HCT116 (cell line): ENCODE data around the gene PTBP3. TPM values are rescaled to one million over a fixed set of nuclear protein-coding genes. Genes with fewer than 3 reads are reported as not detected.

Experiments
- ATAC-seq: fragments of 200-7000 bp; cut with Tn5 transposase; 2 replicates; pipeline ENCODE4 v1.9.1; 2020; ENCODE audit warnings: mild to moderate bottlenecking, moderate library complexity
- BruUV-seq: library from RNA; stranded (reverse); fragments of 400-500 nt; replicated peaks from 2 replicates; lab custom pipeline; 2021; lab: Mats Ljungman, UMichigan
- CTCF ChIA-PET: fragments of 300-600 bp; sonication (Branson Sonifier 250); formaldehyde crosslinking; loops from one replicate; lab custom pipeline; 2021; ENCODE audit warnings: antibody characterized with exemption; lab: Charles Lee
- POLR2A ChIA-PET: fragments of 300-600, 350-600 bp; sonication (Branson Sonifier 250); formaldehyde crosslinking; loops from one replicate; lab custom pipeline; 2021; ENCODE audit warnings: antibody characterized with exemption; lab: Charles Lee
- RAD21 ChIA-PET, 2 experiments: fragments of 300-600 bp; sonication (Branson Sonifier 250); formaldehyde crosslinking; loops; one replicate each; lab custom pipeline; 2023; ENCODE audit warnings: low total read pairs in 2 of 2; ENCODE audit not compliant: uncharacterized antibody in 2 of 2, unreplicated experiment in 2 of 2, low non-redundant PET in 1 of 2; lab: Charles Lee
- DNase-seq: peaks from one replicate; pipeline ENCODE4 v3.0.0-alpha.2; 2010; ENCODE audit warnings: low read depth, low spot score
- H2AFZ ChIP-seq: fragments of 200-600 bp; shearing (Covaris generic), sonication (generic); 2 replicates; pipeline ENCODE4 v1.6.1; 2017; ENCODE audit warnings: low read depth, mixed run types, mixed read lengths, antibody characterized with exemption, low read length; ENCODE audit not compliant: poor library complexity, severe bottlenecking
- H3K27ac ChIP-seq: 2 replicates; pipeline ENCODE4 v1.5.1; 2012; ENCODE audit warnings: low read depth, low read length
- H3K27me3 ChIP-seq: fragments of 200-600 bp; sonication (generic); 2 replicates; pipeline ENCODE4 v1.6.1; 2016; ENCODE audit warnings: mixed run types, low read length, mixed read lengths; ENCODE audit not compliant: insufficient read depth
- H3K36me3 ChIP-seq, 2 experiments: fragments of 200-500 bp in 1 of 2; fragments of 200-600 bp in 1 of 2; sonication (Bioruptor generic) in 1 of 2; sonication (generic) in 1 of 2; 2 replicates each; pipeline versions ENCODE4 v1.5.1 to v1.6.1; 2014 to 2016; ENCODE audit warnings: low read length in 2 of 2, inconsistent platforms in 1 of 2, mixed read lengths in 1 of 2, mixed run types in 1 of 2; ENCODE audit not compliant: insufficient read depth in 2 of 2, control insufficient read depth in 1 of 2
- H3K4me1 ChIP-seq, 2 experiments: fragments of 200-600 bp in 1 of 2; sonication (generic) in 1 of 2; 2 replicates each; pipeline versions ENCODE4 v1.5.1 to v1.6.1; 2012 to 2017; ENCODE audit warnings: low read length in 2 of 2, inconsistent platforms in 1 of 2, mild to moderate bottlenecking in 1 of 2, mixed read lengths in 1 of 2, mixed run types in 1 of 2, moderate library complexity in 1 of 2; ENCODE audit not compliant: insufficient read depth in 2 of 2, control insufficient read depth in 1 of 2
- H3K4me2 ChIP-seq: fragments of 200-600 bp; sonication (generic); 2 replicates; pipeline ENCODE4 v1.6.1; 2017; ENCODE audit warnings: mixed run types, low read length, mixed read lengths
- H3K4me3 ChIP-seq, 2 experiments: fragments of 200-600 bp in 1 of 2; sonication (generic) in 1 of 2; replicated peaks in 1 of 2; 2 replicates each; pipeline ENCODE4 v1.5.1; 2011 to 2016; ENCODE audit warnings: low read length in 2 of 2, control low read depth in 1 of 2, low read depth in 1 of 2, mild to moderate bottlenecking in 1 of 2, mixed read lengths in 1 of 2, mixed run types in 1 of 2
- H3K79me2 ChIP-seq: fragments of 200-600 bp; sonication (generic); 2 replicates; pipeline ENCODE4 v1.6.1; 2017; ENCODE audit warnings: mild to moderate bottlenecking, mixed run types, low read length, moderate library complexity, mixed read lengths; ENCODE audit not compliant: insufficient read depth
- H3K9ac ChIP-seq: fragments of 200-600 bp; sonication (generic); 2 replicates; pipeline ENCODE4 v1.6.1; 2016; ENCODE audit warnings: low read length, mixed read lengths
- H3K9me2 ChIP-seq: fragments of 200-600 bp; sonication (generic), shearing (Covaris generic); 2 replicates; pipeline ENCODE4 v1.6.1; 2017; ENCODE audit warnings: mixed run types, mild to moderate bottlenecking, moderate library complexity; ENCODE audit not compliant: insufficient read depth
- H3K9me3 ChIP-seq, 2 experiments: fragments of 200-500 bp in 1 of 2; fragments of 200-600 bp in 1 of 2; sonication (Bioruptor generic) in 1 of 2; sonication (generic) in 1 of 2; 2 replicates each; pipeline ENCODE4 v1.6.1; 2014 to 2017; ENCODE audit warnings: low read length in 2 of 2, mixed read lengths in 2 of 2, inconsistent platforms in 1 of 2, low read depth in 1 of 2, mild to moderate bottlenecking in 1 of 2, mixed run types in 1 of 2, moderate library complexity in 1 of 2; ENCODE audit not compliant: control insufficient read depth in 1 of 2, insufficient read depth in 1 of 2
- H4K20me1 ChIP-seq: fragments of 200-600 bp; sonication (generic), shearing (Covaris generic); 2 replicates; pipeline ENCODE4 v1.6.1; 2017; ENCODE audit warnings: mixed run types, mild to moderate bottlenecking, moderate library complexity; ENCODE audit not compliant: insufficient read depth
- CTCF ChIP-seq, 3 experiments: fragments of 200-600 bp in 1 of 3; sonication (generic) in 1 of 3; IDR thresholded peaks in 2 of 3; conservative IDR thresholded peaks in 1 of 3; 2 replicates each; pipeline ENCODE4 v1.5.1; 2012 to 2017; ENCODE audit warnings: low read depth in 2 of 3, low read length in 2 of 3, antibody characterized with exemption in 1 of 3, borderline replicate concordance in 1 of 3, control low read depth in 1 of 3, mild to moderate bottlenecking in 1 of 3, mixed read lengths in 1 of 3, mixed run types in 1 of 3, moderate library complexity in 1 of 3; ENCODE audit not compliant: insufficient read depth in 1 of 3
- ELF1 ChIP-seq: IDR thresholded peaks from 2 replicates; pipeline ENCODE4 v1.6.1; 2012; ENCODE audit warnings: low read depth, borderline replicate concordance
- POLR2A ChIP-seq: IDR thresholded peaks from 2 replicates; pipeline ENCODE4 v1.7.0; 2011; ENCODE audit warnings: borderline replicate concordance; ENCODE audit not compliant: insufficient read depth, insufficient read length; ENCODE audit errors: extremely low read depth
- RAD21 ChIP-seq: IDR thresholded peaks from 2 replicates; pipeline ENCODE4 v1.6.1; 2012; ENCODE audit warnings: low read depth, mild to moderate bottlenecking
- SIN3A ChIP-seq: IDR thresholded peaks from 2 replicates; pipeline ENCODE4 v1.6.1; 2012; ENCODE audit warnings: low read depth
- SP1 ChIP-seq: IDR thresholded peaks from 2 replicates; pipeline ENCODE4 v1.6.1; 2012; ENCODE audit warnings: low read depth
- ZFX ChIP-seq: fragments of 450-650 bp; IDR thresholded peaks from 2 replicates; pipeline ENCODE4 v1.6.1; 2017
- ZNF274 ChIP-seq: fragments of 200-500 bp; sonication (Bioruptor generic); IDR thresholded peaks from 2 replicates; pipeline ENCODE4 v1.6.1; 2014; ENCODE audit warnings: mild to moderate bottlenecking, low read depth, low read length, inconsistent platforms
- intact Hi-C: fragments of 100-400 bp; cut with micrococcal nuclease; formaldehyde crosslinking; loops from 2 replicates; pipeline ENCODE4 v1.10.0; 2022
- total RNA-seq: library from RNA; stranded (reverse); gene quantifications from one replicate; pipeline ENCODE4 v1.2.1, GENCODE V29; 2021; ENCODE audit not compliant: unreplicated experiment
- TF ChIP-seq, protein P1 (sequence below): IDR thresholded peaks from 2 replicates; pipeline ENCODE4 v1.6.1; 2011; ENCODE audit warnings: mild to moderate bottlenecking, low read length, moderate library complexity; ENCODE audit not compliant: insufficient replicate concordance; ENCODE audit errors: extremely low read depth

PTBP3 gene
- total RNA-seq, 1 experiment from 2014 or later: 102 TPM

DNA sequence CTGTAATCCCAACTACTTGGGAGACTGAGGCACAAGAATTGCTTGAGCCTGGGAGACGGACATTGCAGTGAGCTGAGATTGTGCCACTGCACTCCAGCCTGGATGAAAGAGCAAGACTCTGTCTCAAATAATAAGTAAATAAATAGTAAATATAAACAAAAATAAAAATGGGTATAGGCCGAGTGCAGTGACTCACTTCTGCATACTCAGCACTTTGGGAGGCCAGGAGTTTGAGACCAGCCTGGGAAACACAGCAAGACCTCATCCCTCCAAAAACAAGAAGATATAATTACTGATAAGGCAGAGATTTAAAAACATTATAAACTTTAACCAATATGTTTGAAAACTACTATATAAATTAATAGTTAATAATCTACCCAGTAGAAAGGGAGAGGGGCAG lies 120.5 kb downstream of the PTBP3 start (continued):
- TF ChIP-seq, protein P1, sequence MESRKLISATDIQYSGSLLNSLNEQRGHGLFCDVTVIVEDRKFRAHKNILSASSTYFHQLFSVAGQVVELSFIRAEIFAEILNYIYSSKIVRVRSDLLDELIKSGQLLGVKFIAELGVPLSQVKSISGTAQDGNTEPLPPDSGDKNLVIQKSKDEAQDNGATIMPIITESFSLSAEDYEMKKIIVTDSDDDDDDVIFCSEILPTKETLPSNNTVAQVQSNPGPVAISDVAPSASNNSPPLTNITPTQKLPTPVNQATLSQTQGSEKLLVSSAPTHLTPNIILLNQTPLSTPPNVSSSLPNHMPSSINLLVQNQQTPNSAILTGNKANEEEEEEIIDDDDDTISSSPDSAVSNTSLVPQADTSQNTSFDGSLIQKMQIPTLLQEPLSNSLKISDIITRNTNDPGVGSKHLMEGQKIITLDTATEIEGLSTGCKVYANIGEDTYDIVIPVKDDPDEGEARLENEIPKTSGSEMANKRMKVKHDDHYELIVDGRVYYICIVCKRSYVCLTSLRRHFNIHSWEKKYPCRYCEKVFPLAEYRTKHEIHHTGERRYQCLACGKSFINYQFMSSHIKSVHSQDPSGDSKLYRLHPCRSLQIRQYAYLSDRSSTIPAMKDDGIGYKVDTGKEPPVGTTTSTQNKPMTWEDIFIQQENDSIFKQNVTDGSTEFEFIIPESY: no peak
- TF ChIP-seq SIN3A (no peak), RAD21 (no peak), ELF1 (no peak), SP1 (no peak)

- POLR2A ChIA-PET: interaction anchor here (0.6 kb wide), 1 partner anchor 19 kb away, joined by 3 read pairs; no protein-coding TSS in a partner anchor
- Histone ChIP-seq H3K4me2 (no peak overlapping the region), H3K9me2 (no peaks in the 10 kb centered on the region), H3K9ac (no peak overlapping the region), H3K27me3 (no peaks in the 10 kb centered on the region), H3K79me2 (no peaks in the 10 kb centered on the region), H3K9me3 (no peaks in the 10 kb centered on the region), H3K4me1 (peaks cover 5 to 18% of the 10 kb centered on the region in 2 experiments; a peak in 2 of 4 replicates), H3K4me3 (no peak overlapping the region), H3K36me3 (no peaks in the 10 kb centered on the region), H3K27ac (no peak overlapping the region), H4K20me1 (no peaks in the 10 kb centered on the region), H2AFZ (no peak overlapping the region)
- intact Hi-C loops: no loop called here
- BruUV-seq: no TSS peak
- RAD21 ChIA-PET: no interaction called here
- ATAC-seq: no peak
- CTCF ChIA-PET: no interaction called here
- no peak for DNase-seq
- TF ChIP-seq CTCF (IDR thresholded peaks at IDR 0.05 in 2 of 3, conservative IDR thresholded peaks at IDR 0.05 in 1 of 3; ENCODE audit: borderline replicate concordance in 1 of 3, insufficient read depth in 1 of 3, low read depth in 2 of 3, low read length in 2 of 3): no peak
- TF ChIP-seq ELF1: no peak
- TF ChIP-seq ZFX: no peak
- TF ChIP-seq POLR2A: no peak
- no peak for TF ChIP-seq ZNF274
- TF ChIP-seq, all 23 proteins: peak for 0
Measured at GRCh38 chr9:112207451-112207850, 126.0 kb downstream of the PTBP3 start.
